ENCODE results near the gene MFSD8. TPM values are rescaled to one million over a fixed set of nuclear protein-coding genes. Genes with fewer than 3 reads are reported as not detected.

MFSD8 gene, protein sequence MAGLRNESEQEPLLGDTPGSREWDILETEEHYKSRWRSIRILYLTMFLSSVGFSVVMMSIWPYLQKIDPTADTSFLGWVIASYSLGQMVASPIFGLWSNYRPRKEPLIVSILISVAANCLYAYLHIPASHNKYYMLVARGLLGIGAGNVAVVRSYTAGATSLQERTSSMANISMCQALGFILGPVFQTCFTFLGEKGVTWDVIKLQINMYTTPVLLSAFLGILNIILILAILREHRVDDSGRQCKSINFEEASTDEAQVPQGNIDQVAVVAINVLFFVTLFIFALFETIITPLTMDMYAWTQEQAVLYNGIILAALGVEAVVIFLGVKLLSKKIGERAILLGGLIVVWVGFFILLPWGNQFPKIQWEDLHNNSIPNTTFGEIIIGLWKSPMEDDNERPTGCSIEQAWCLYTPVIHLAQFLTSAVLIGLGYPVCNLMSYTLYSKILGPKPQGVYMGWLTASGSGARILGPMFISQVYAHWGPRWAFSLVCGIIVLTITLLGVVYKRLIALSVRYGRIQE
- total RNA-seq, result 12.9 and 21.7 TPM in 2 replicates

DNA sequence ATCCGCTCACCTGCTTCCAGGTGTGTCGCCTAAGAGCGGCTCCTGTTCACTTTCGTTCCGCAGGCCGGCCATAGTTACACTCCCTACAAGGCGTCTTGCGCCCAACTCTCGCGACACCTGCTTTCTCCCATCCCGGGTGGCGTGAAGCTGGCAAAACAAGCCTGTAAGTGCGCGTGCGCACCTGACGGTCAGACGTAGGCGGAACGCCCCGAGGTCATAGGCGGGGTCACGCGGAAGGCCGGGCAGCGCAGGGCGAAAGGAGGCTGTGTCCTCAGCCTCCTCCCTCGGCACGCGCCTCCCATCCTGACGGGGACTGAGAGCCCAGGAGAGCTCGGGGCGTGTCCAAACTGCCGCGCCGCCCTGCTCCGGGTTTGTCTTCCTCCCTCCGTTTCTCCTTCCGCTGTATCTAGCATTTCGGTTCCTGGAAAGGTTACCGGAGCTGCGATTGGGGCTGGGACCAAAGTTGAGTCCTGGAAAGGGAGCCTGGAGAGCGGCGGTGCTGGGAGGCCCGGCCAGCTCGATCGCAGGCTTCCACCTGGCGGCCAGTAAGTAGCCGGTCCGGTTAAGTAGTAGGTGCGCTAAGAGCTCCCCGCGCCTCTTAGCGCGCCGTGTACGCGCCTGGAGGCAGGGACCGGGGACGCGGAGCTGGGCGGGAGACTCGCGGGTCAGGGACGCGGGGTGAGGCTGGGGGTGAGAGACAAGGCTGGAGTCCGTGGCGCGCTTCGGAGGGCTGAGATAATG lies at the start of gene MFSD8, which contains the start of gene ABHD18:
Gene MFSD8 (minus strand): TSS at position 112 of the 741 bp plus-strand sequence. CDS start 40 bp downstream, at position 72.
Gene ABHD18 (plus strand): TSS at position 345 of the 741 bp plus-strand sequence. CDS start 17,550 bp downstream, outside the sequence.

DNA sequence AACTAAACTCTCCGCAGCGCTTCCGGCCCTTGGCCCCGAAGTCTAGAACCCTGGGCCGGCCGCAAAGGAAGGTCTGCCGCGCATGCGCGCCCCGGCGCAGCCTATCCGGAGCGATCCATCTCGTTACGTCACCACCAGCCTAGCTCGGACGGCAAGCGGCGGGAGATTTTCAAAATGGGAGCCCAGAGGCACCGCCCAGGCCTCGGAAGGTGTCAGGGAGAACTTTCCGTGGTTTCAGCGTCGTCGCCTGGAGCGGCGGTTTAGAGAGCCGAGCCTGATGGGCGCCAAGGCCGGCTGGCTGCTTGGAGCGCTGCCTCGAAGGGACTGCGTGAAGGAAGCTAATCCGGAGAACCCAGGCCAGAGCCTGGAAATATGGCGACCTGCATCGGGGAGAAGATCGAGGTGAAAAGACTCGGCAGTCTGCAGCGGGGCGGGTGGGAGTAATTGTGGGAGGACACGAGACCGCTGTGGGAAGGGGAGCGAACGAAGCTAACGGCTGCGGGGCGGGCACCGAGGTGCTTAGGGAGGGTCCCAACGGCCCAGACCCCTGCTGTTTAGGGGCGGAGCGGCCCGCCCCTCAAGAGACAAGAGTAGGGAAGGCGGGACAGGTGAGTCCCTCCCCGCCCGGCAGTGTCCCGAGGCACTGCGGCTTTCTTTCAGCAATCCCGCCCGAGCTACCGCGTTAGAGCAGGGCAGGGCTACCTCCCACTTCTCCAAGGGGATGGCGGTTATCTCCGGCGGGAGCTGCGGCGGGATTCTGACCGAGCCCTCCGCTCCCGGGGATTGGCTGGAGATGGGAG lies 84.0 kb downstream of the MFSD8 start, which contains the start of gene PLK4:
Gene PLK4 (plus strand): TSS at position 131 of the 800 bp plus-strand sequence. CDS start 242 bp downstream, at position 373.

Small RNA genes within 50 kb of the gene (small RNA-seq; reads per million reads assigned to genes)
- gene RNU6-583P, result not detected

Other genes starting within 250 kb of the MFSD8 start
- not detected in 2 replicates for gene SLC25A31, start 234.8 kb downstream of the MFSD8 start, total RNA-seq
- gene HSPA4L, start 182.9 kb downstream of the MFSD8 start, total RNA-seq, result 4.8 and 6.1 TPM in 2 replicates
- gene PLK4, start 84.3 kb downstream of the MFSD8 start, total RNA-seq, result 9.6 and 16.2 TPM in 2 replicates
- gene ABHD18, start 233 bp upstream of the MFSD8 start, total RNA-seq, result 5.9 and 7.6 TPM in 2 replicates
- 17.3 and 27.8 TPM in 2 replicates for gene LARP1B, start 96.1 kb upstream of the MFSD8 start, total RNA-seq

Data from subcutaneous preadipocyte (primary cell).